H1 (cell line): ENCODE measurements around the gene PCDHA13. TPM values are rescaled to one million over a fixed set of nuclear protein-coding genes. Genes with fewer than 3 reads are reported as not detected.

Experiments
- CTCF ChIA-PET: fragments of 300-600 bp; sonication (Branson Sonifier 250); formaldehyde crosslinking; loops from one replicate; lab custom pipeline; 2021; ENCODE audit not compliant: partially characterized antibody; lab: Charles Lee
- POLR2A ChIA-PET: fragments of 300-600 bp; sonication (Branson Sonifier 250); formaldehyde crosslinking; loops from one replicate; lab custom pipeline; 2021; ENCODE audit warnings: inconsistent platforms; ENCODE audit not compliant: partially characterized antibody; lab: Charles Lee
- DNase-seq, 2 experiments: peaks; one replicate each; pipeline versions ENCODE4 v3.0.0 to v3.0.0-alpha.2; 2010 to 2022; ENCODE audit warnings: low spot score in 2 of 2, low read depth in 1 of 2, mixed read lengths in 1 of 2
- FAIRE-seq: peaks from 2 replicates; lab custom pipeline; 2011; peaks lifted over from hg19 to GRCh38; lab: Jason Lieb, UNC
- H2AFZ ChIP-seq: 2 replicates; pipeline ENCODE4 v1.8.1; 2012; ENCODE audit warnings: low read length, inconsistent platforms
- H2AK5ac ChIP-seq: 2 replicates; pipeline ENCODE4 v1.6.1; 2013; ENCODE audit warnings: low read depth, low read length
- H2BK120ac ChIP-seq: replicated peaks from 2 replicates; pipeline ENCODE3; 2013; ENCODE audit warnings: low read depth, low read length, inconsistent platforms
- H2BK12ac ChIP-seq: 2 replicates; pipeline ENCODE4 v1.6.1; 2013; ENCODE audit warnings: low read depth, low read length
- H2BK15ac ChIP-seq: 2 replicates; pipeline ENCODE4 v1.6.1; 2013; ENCODE audit warnings: low read length
- H2BK20ac ChIP-seq: 2 replicates; pipeline ENCODE4 v1.6.1; 2013; ENCODE audit warnings: low read length
- H2BK5ac ChIP-seq: 2 replicates; pipeline ENCODE4 v1.6.1; 2013; ENCODE audit warnings: low read depth, low read length
- H3K14ac ChIP-seq: 2 replicates; pipeline ENCODE4 v1.6.1; 2013; ENCODE audit warnings: inconsistent platforms; ENCODE audit not compliant: insufficient read length
- H3K18ac ChIP-seq: 2 replicates; pipeline ENCODE4 v1.6.1; 2013; ENCODE audit warnings: low read length; ENCODE audit errors: extremely low read depth
- H3K23ac ChIP-seq: 2 replicates; pipeline ENCODE4 v1.6.1; 2013; ENCODE audit warnings: inconsistent platforms; ENCODE audit not compliant: insufficient read length
- H3K23me2 ChIP-seq: 2 replicates; pipeline ENCODE4 v1.6.1; 2013; ENCODE audit warnings: low read depth, low read length
- H3K27ac ChIP-seq: 2 replicates; pipeline ENCODE4 v1.6.1; 2011; ENCODE audit warnings: low read depth, low read length, inconsistent platforms
- H3K27me3 ChIP-seq, 4 experiments: replicated peaks in 1 of 4; 1 replicate in 1 of 4; 2 replicates in 3 of 4; pipeline versions ENCODE4 v1.6.1 to v1.8.1; 2011 to 2013; ENCODE audit warnings: low read length in 3 of 4, mild to moderate bottlenecking in 3 of 4, inconsistent platforms in 2 of 4, mixed read lengths in 2 of 4, moderate library complexity in 1 of 4; ENCODE audit not compliant: control insufficient read depth in 3 of 4, insufficient read depth in 3 of 4; ENCODE audit errors: extremely low read depth in 1 of 4
- H3K36me3 ChIP-seq, 4 experiments: 2 replicates each; pipeline versions ENCODE4 v1.6.1 to v1.8.1; 2011 to 2013; ENCODE audit warnings: mild to moderate bottlenecking in 4 of 4, low read length in 3 of 4, moderate library complexity in 2 of 4, control low read depth in 1 of 4, inconsistent platforms in 1 of 4; ENCODE audit not compliant: insufficient read depth in 4 of 4, control insufficient read depth in 2 of 4
- H3K4ac ChIP-seq: replicated peaks from 2 replicates; pipeline ENCODE3; 2013; ENCODE audit warnings: low read length, low read depth, mixed read lengths, inconsistent platforms; ENCODE audit not compliant: insufficient read length
- H3K4me1 ChIP-seq, 4 experiments: replicated peaks in 1 of 4; 1 replicate in 1 of 4; 2 replicates in 3 of 4; pipeline versions ENCODE4 v1.6.1 to v1.8.1; 2011 to 2013; ENCODE audit warnings: low read length in 3 of 4, inconsistent platforms in 2 of 4, mixed read lengths in 1 of 4; ENCODE audit not compliant: insufficient read depth in 4 of 4, control insufficient read depth in 3 of 4
- H3K4me2 ChIP-seq, 2 experiments: 2 replicates each; pipeline versions ENCODE4 v1.6.1 to v1.8.1; 2011 to 2013; ENCODE audit warnings: low read depth in 2 of 2, low read length in 2 of 2, control low read depth in 1 of 2, inconsistent platforms in 1 of 2, mild to moderate bottlenecking in 1 of 2; ENCODE audit not compliant: insufficient read depth in 1 of 2
- H3K4me3 ChIP-seq, 4 experiments: fragments of 200-600, 300-600 bp in 1 of 4; sonication (generic), shearing (Covaris generic), sonication (Bioruptor Twin) in 1 of 4; 2 replicates each; pipeline versions ENCODE4 v1.5.1 to v1.8.1; 2011 to 2016; ENCODE audit warnings: low read length in 4 of 4, low read depth in 3 of 4, control low read depth in 2 of 4, inconsistent platforms in 2 of 4, mild to moderate bottlenecking in 2 of 4, mixed read lengths in 1 of 4, moderate library complexity in 1 of 4; ENCODE audit not compliant: insufficient read depth in 2 of 4; ENCODE audit errors: extremely low read depth in 1 of 4
- H3K56ac ChIP-seq: replicated peaks from 2 replicates; pipeline ENCODE3; 2013; ENCODE audit warnings: low read depth, mild to moderate bottlenecking, mixed read lengths, low read length, inconsistent platforms; ENCODE audit not compliant: insufficient read length
- H3K79me1 ChIP-seq: 2 replicates; pipeline ENCODE4 v1.6.1; 2013; ENCODE audit warnings: low read depth, low read length, control low read depth
- H3K79me2 ChIP-seq, 2 experiments: 2 replicates each; pipeline versions ENCODE4 v1.6.1 to v1.8.1; 2012 to 2013; ENCODE audit warnings: low read length in 2 of 2, mild to moderate bottlenecking in 2 of 2, inconsistent platforms in 1 of 2; ENCODE audit not compliant: insufficient read depth in 2 of 2, control insufficient read depth in 1 of 2
- H3K9ac ChIP-seq, 4 experiments: replicated peaks in 1 of 4; 1 replicate in 1 of 4; 2 replicates in 3 of 4; pipeline versions ENCODE4 v1.6.1 to v1.8.1; 2011 to 2013; ENCODE audit warnings: low read depth in 3 of 4, low read length in 3 of 4, control low read depth in 2 of 4, mild to moderate bottlenecking in 2 of 4, moderate library complexity in 2 of 4, inconsistent platforms in 1 of 4; ENCODE audit errors: extremely low read depth in 1 of 4
- H3K9me3 ChIP-seq, 2 experiments: 2 replicates each; pipeline versions ENCODE4 v1.6.1 to v1.8.1; 2012 to 2013; ENCODE audit warnings: mild to moderate bottlenecking in 2 of 2, moderate library complexity in 2 of 2, control low read depth in 1 of 2, inconsistent platforms in 1 of 2, low read depth in 1 of 2, low read length in 1 of 2, mixed read lengths in 1 of 2; ENCODE audit not compliant: insufficient read depth in 2 of 2
- H4K20me1 ChIP-seq, 2 experiments: replicated peaks in 1 of 2; 2 replicates each; pipeline versions ENCODE3 to v1.8.1; 2011 to 2013; ENCODE audit warnings: inconsistent platforms in 2 of 2, low read length in 2 of 2, mild to moderate bottlenecking in 1 of 2; ENCODE audit not compliant: insufficient read depth in 2 of 2, control insufficient read depth in 1 of 2
- H4K5ac ChIP-seq: 2 replicates; pipeline ENCODE4 v1.6.1; 2013; ENCODE audit warnings: low read length, low read depth, mixed read lengths, inconsistent platforms; ENCODE audit not compliant: insufficient read length
- H4K8ac ChIP-seq: 2 replicates; pipeline ENCODE4 v1.8.0; 2013; ENCODE audit warnings: mild to moderate bottlenecking, moderate library complexity, low read length, inconsistent platforms; ENCODE audit not compliant: insufficient read depth; ENCODE audit errors: extremely low read depth
- H4K91ac ChIP-seq: replicated peaks from 2 replicates; pipeline ENCODE3; 2013; ENCODE audit warnings: low read length, mixed read lengths, inconsistent platforms; ENCODE audit not compliant: insufficient read length
- ASH2L ChIP-seq: fragments of 200-600, 300-600 bp; sonication (generic); IDR thresholded peaks from one replicate; pipeline ENCODE4 v1.7.1; 2017; ENCODE audit warnings: low read length
- CHD1 ChIP-seq: IDR thresholded peaks from 2 replicates; pipeline ENCODE4 v1.6.1; 2012; ENCODE audit warnings: low read depth, low read length, improper control_type of control experiment
- CTBP2 ChIP-seq: IDR thresholded peaks from 2 replicates; pipeline ENCODE4 v1.7.0; 2011; ENCODE audit warnings: borderline replicate concordance, mild to moderate bottlenecking, moderate library complexity, mixed read lengths, low read length; ENCODE audit not compliant: insufficient read depth, insufficient read length
- PHF8 ChIP-seq: fragments of 200-600 bp; sonication (generic); conservative IDR thresholded peaks from 2 replicates; pipeline ENCODE4 v1.7.1; 2012; ENCODE audit warnings: low read depth, mild to moderate bottlenecking, inconsistent platforms, low read length, moderate library complexity
- RAD21 ChIP-seq, 2 experiments: IDR thresholded peaks in 1 of 2; conservative IDR thresholded peaks in 1 of 2; 2 replicates each; pipeline ENCODE4 v1.6.1; 2011; ENCODE audit warnings: low read depth in 2 of 2, low read length in 2 of 2, improper control_type of control experiment in 1 of 2, inconsistent platforms in 1 of 2, mild to moderate bottlenecking in 1 of 2, moderate library complexity in 1 of 2
- TCF12 ChIP-seq: IDR thresholded peaks from 2 replicates; pipeline ENCODE4 v1.6.1; 2011; ENCODE audit warnings: low read depth, mild to moderate bottlenecking, low read length
- WGBS, 2 experiments: shearing (Covaris generic) in 1 of 2; methylation state at CpG; one replicate each; pipeline versions ENCODE4 v1.1.6 to v1.1.7; 2013 to 2015; ENCODE audit warnings: low lambda C conversion rate in 2 of 2, mixed read lengths in 2 of 2, inconsistent platforms in 1 of 2, low coverage in 1 of 2, missing lambda C conversion rate in 1 of 2; ENCODE audit not compliant: insufficient replicate concordance in 2 of 2, insufficient coverage in 1 of 2, insufficient read length in 1 of 2; ENCODE audit errors: extremely low coverage in 1 of 2, missing lambda C conversion rate in 1 of 2; 5-methylcytosine and 5-hydroxymethylcytosine counted together
- polyA plus RNA-seq, 7 experiments: library from polyadenylated mRNA; depleted of rRNA in 3 of 7; stranded (reverse) in 5 of 7; unstranded in 2 of 7; fragments of >200 nt in 5 of 7; fragments of 200-250 nt in 2 of 7; gene quantifications; 1 replicate in 5 of 7; 2 replicates in 1 of 7; 4 replicates in 1 of 7; pipeline versions ENCODE4 v1.2.1 to v1.2.3, GENCODE V29; 2011 to 2013; ENCODE audit warnings: missing spikeins in 2 of 7, mixed read lengths in 2 of 7
- total RNA-seq: library from RNA; stranded (reverse); fragmentation: NEBNext Ultra II Directional; extraction: Animal tissue kit (Norgen Biotek cat#: 25700); gene quantifications from 2 replicates; pipeline ENCODE4 v1.2.1, GENCODE V29; 2021
- TF ChIP-seq, protein P1 (sequence below): IDR thresholded peaks from 2 replicates; pipeline ENCODE4 v1.6.1; 2012; ENCODE audit warnings: low read length, inconsistent platforms

PCDHA13 gene
- total and polyA plus RNA-seq, 2 of the 8 experiments (the other 6 are each of a cell fraction or from before 2014, with no cell fraction given), result 1.2 to 1.3 TPM

DNA sequence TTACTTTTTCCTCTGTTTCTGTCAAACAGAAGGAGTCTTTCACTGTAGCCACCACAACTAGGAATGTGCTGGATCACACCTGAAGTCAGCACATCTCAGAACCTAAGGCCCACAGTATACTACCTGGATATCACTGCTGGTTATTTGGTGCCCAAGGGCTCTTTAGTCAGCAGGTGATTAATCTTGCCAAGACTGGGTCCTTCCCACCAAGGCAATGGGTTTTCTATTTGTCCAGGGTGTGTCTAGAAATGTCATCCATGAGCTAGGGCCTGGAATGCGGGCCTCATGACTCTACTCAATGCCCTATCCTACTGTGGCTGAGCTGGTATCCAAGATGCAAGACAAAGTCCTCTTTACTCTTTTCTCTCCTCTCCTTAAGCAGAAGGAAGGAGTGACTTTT is 34.4 kb downstream of the PCDHA13 start:
- no peak overlapping the region for H3K4ac ChIP-seq
- H3K23ac ChIP-seq, result no peak overlapping the region
- H2BK5ac ChIP-seq, result no peak overlapping the region
- H3K27ac ChIP-seq, result no peak overlapping the region
- no peaks in the 10 kb centered on the region for H3K23me2 ChIP-seq
- H3K79me2 ChIP-seq, result no peaks in the 10 kb centered on the region
- no peak overlapping the region for H3K4me2 ChIP-seq
- no peak overlapping the region for H3K14ac ChIP-seq
- no peak overlapping the region for H3K18ac ChIP-seq
- no peak overlapping the region for H2BK20ac ChIP-seq
- FAIRE-seq (no peak), DNase-seq (no peak)
- H3K4me1 ChIP-seq, result no peaks in the 10 kb centered on the region
- H4K8ac ChIP-seq, result no peak overlapping the region
- CTCF ChIA-PET, result interaction anchor here (0.5 to 1.8 kb wide), 7 partner anchors 11 to 125 kb away, joined by 3 to 14 read pairs (median 3); no protein-coding TSS in a partner anchor
- POLR2A ChIA-PET, result no interaction called here
- no peak overlapping the region for H3K4me3 ChIP-seq
- peaks cover 0 to 10% of the 10 kb centered on the region in 2 experiments for H4K20me1 ChIP-seq
- no peaks in the 10 kb centered on the region for H3K9me3 ChIP-seq
- no peaks in the 10 kb centered on the region; the same call in 1 of the 2 replicates for H3K79me1 ChIP-seq
- no peak overlapping the region for H2AK5ac ChIP-seq
- H3K56ac ChIP-seq, result no peak overlapping the region
- H4K5ac ChIP-seq, result no peak overlapping the region
- H3K27me3 ChIP-seq, result no peaks in the 10 kb centered on the region
- no peak for TF ChIP-seq CTBP2
- TF ChIP-seq CHD1, result no peak
- no peak for TF ChIP-seq ASH2L
- no peak for TF ChIP-seq TCF12
- TF ChIP-seq RAD21 (IDR thresholded peaks at IDR 0.05 in 1 of 2, conservative IDR thresholded peaks at IDR 0.05 in 1 of 2; ENCODE audit: low read depth in 2 of 2, low read length in 2 of 2), result no peak
- no peak for TF ChIP-seq PHF8
- TF ChIP-seq, protein P1, sequence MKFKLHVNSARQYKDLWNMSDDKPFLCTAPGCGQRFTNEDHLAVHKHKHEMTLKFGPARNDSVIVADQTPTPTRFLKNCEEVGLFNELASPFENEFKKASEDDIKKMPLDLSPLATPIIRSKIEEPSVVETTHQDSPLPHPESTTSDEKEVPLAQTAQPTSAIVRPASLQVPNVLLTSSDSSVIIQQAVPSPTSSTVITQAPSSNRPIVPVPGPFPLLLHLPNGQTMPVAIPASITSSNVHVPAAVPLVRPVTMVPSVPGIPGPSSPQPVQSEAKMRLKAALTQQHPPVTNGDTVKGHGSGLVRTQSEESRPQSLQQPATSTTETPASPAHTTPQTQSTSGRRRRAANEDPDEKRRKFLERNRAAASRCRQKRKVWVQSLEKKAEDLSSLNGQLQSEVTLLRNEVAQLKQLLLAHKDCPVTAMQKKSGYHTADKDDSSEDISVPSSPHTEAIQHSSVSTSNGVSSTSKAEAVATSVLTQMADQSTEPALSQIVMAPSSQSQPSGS, result no peak
- WGBS, 2 experiments, result 86% methylated on average over 1 of the region's 1 CpG; no CpG with 5 or more reads in 1 of the 2 experiments
- no peak overlapping the region for H3K9ac ChIP-seq
- no peak overlapping the region for H2AFZ ChIP-seq
- no peak overlapping the region for H2BK15ac ChIP-seq
- H2BK120ac ChIP-seq, result no peak overlapping the region
- H3K36me3 ChIP-seq, result no peaks in the 10 kb centered on the region
- H4K91ac ChIP-seq, result no peak overlapping the region
- H2BK12ac ChIP-seq, result no peak overlapping the region
